MM.1S (cell line): ENCODE results near the gene RAB40A.

Experiments
- DNase-seq: peaks from one replicate; pipeline ENCODE4 v3.0.0-alpha.2; 2015
- H2AFZ ChIP-seq: fragments of 300-600 bp; sonication (generic); 2 replicates; pipeline ENCODE4 v1.6.0; 2016; ENCODE audit warnings: antibody characterized with exemption, low read length
- H3F3A ChIP-seq: fragments of 300-600 bp; sonication (generic); 2 replicates; pipeline ENCODE4 v1.6.1; 2016; ENCODE audit warnings: mild to moderate bottlenecking, antibody characterized with exemption, low read length, moderate library complexity, mixed read lengths; ENCODE audit not compliant: insufficient read depth
- H3K27ac ChIP-seq: fragments of 300-600 bp; sonication (generic); 2 replicates; pipeline ENCODE4 v1.5.1; 2016; ENCODE audit warnings: mild to moderate bottlenecking, low read length
- H3K27me3 ChIP-seq: fragments of 300-600 bp; sonication (generic); replicated peaks from 2 replicates; pipeline ENCODE4 v1.6.0; 2016; ENCODE audit warnings: low read length; ENCODE audit not compliant: insufficient read depth
- H3K36me3 ChIP-seq: fragments of 300-600 bp; sonication (generic); replicated peaks from 2 replicates; pipeline ENCODE4 v1.6.1; 2016; ENCODE audit warnings: mild to moderate bottlenecking, low read length, mixed read lengths; ENCODE audit not compliant: insufficient read depth
- H3K4me1 ChIP-seq: fragments of 300-600 bp; sonication (generic); 2 replicates; pipeline ENCODE4 v1.6.1; 2016; ENCODE audit warnings: low read length, mixed read lengths
- H3K4me2 ChIP-seq: fragments of 300-600 bp; sonication (generic); 2 replicates; pipeline ENCODE4 v1.6.0; 2016; ENCODE audit warnings: low read depth, low read length
- H3K4me3 ChIP-seq: fragments of 300-600 bp; sonication (generic); 2 replicates; pipeline ENCODE4 v1.5.1; 2016; ENCODE audit warnings: low read length, mixed read lengths
- H3K79me2 ChIP-seq: fragments of 300-600 bp; sonication (generic); 2 replicates; pipeline ENCODE4 v1.6.1; 2016; ENCODE audit warnings: mixed run types, low read length, mixed read lengths
- H3K9ac ChIP-seq: fragments of 300-600 bp; sonication (generic); 2 replicates; pipeline ENCODE4 v1.6.1; 2016; ENCODE audit warnings: low read length, mixed read lengths
- H3K9me2 ChIP-seq: fragments of 300-600 bp; sonication (generic); replicated peaks from 2 replicates; pipeline ENCODE4 v1.6.1; 2016; ENCODE audit warnings: mild to moderate bottlenecking, low read length, mixed read lengths; ENCODE audit not compliant: insufficient read depth
- H3K9me3 ChIP-seq: fragments of 300-600 bp; sonication (generic); replicated peaks from 2 replicates; pipeline ENCODE4 v1.6.1; 2016; ENCODE audit warnings: mild to moderate bottlenecking, low read length, mixed read lengths; ENCODE audit not compliant: insufficient read depth
- H4K20me1 ChIP-seq: fragments of 300-600 bp; sonication (generic); 2 replicates; pipeline ENCODE4 v1.6.1; 2016; ENCODE audit warnings: mild to moderate bottlenecking, low read length, moderate library complexity, mixed read lengths; ENCODE audit not compliant: insufficient read depth
- EZH2 ChIP-seq: fragments of 300-600 bp; sonication (generic); optimal IDR thresholded peaks from 2 replicates; pipeline ENCODE3; 2017; ENCODE audit warnings: low read depth, mild to moderate bottlenecking, antibody characterized with exemption, low read length, mixed read lengths
- EZH2phosphoT487 ChIP-seq: fragments of 300-600 bp; sonication (generic); IDR thresholded peaks from 2 replicates; pipeline ENCODE4 v1.6.1; 2018; ENCODE audit warnings: antibody characterized with exemption, low read length
- TF ChIP-seq, protein P1 (sequence below): fragments of 300-600 bp; sonication (generic); IDR thresholded peaks from 2 replicates; pipeline ENCODE4 v1.5.1; 2016; ENCODE audit warnings: antibody characterized with exemption, low read length, mixed read lengths

The RAB40A gene

DNA sequence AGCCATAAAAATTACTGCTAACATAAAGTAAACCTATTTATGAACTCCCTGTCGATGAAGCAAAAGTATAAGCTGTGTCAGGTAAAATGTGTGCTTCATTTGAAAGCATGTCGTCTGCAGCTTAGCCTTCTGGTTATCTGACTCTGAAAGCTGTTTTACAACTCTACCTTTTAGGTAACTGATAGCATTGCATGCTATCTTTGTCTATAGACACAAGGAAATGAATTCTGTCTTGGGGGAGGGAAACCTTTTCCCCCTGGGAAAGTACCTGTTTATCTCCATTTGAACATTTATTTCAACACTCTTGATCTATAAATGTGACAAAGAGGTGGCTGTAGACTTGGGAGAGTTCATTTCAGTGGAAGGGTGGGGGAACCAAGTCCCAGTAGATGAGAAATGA lies 51.4 kb downstream of the RAB40A start:
- Histone ChIP-seq H3K79me2 (no peaks in the 10 kb centered on the region), H3K4me2 (no peak overlapping the region), H3F3A (no peaks in the 10 kb centered on the region), H3K27ac (no peak overlapping the region), H3K27me3 (no peaks in the 10 kb centered on the region), H2AFZ (no peak overlapping the region), H3K9me3 (no peaks in the 10 kb centered on the region), H4K20me1 (no peaks in the 10 kb centered on the region), H3K36me3 (no peaks in the 10 kb centered on the region), H3K4me3 (no peak overlapping the region), H3K4me1 (no peaks in the 10 kb centered on the region), H3K9me2 (no peaks in the 10 kb centered on the region), H3K9ac (no peak overlapping the region)
- DNase-seq, result no peak
- TF ChIP-seq EZH2 (no peak), EZH2phosphoT487 (no peak)
- TF ChIP-seq, protein P1, sequence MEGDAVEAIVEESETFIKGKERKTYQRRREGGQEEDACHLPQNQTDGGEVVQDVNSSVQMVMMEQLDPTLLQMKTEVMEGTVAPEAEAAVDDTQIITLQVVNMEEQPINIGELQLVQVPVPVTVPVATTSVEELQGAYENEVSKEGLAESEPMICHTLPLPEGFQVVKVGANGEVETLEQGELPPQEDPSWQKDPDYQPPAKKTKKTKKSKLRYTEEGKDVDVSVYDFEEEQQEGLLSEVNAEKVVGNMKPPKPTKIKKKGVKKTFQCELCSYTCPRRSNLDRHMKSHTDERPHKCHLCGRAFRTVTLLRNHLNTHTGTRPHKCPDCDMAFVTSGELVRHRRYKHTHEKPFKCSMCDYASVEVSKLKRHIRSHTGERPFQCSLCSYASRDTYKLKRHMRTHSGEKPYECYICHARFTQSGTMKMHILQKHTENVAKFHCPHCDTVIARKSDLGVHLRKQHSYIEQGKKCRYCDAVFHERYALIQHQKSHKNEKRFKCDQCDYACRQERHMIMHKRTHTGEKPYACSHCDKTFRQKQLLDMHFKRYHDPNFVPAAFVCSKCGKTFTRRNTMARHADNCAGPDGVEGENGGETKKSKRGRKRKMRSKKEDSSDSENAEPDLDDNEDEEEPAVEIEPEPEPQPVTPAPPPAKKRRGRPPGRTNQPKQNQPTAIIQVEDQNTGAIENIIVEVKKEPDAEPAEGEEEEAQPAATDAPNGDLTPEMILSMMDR, result no peak

GRCh38 chrX:103467156-103467555 lies 52.1 kb downstream of the RAB40A start:
- Histone ChIP-seq H3K9ac (no peak overlapping the region), H3F3A (no peaks in the 10 kb centered on the region), H4K20me1 (no peaks in the 10 kb centered on the region), H3K27me3 (no peaks in the 10 kb centered on the region), H3K79me2 (no peaks in the 10 kb centered on the region), H3K27ac (no peak overlapping the region), H3K36me3 (no peaks in the 10 kb centered on the region), H3K9me2 (no peaks in the 10 kb centered on the region), H3K9me3 (no peaks in the 10 kb centered on the region), H3K4me1 (no peaks in the 10 kb centered on the region), H2AFZ (no peak overlapping the region), H3K4me3 (no peak overlapping the region), H3K4me2 (no peak overlapping the region)
- no peak for TF ChIP-seq EZH2
- no peak for TF ChIP-seq EZH2phosphoT487
- TF ChIP-seq, protein P1, result no peak
- no peak for DNase-seq

GRCh38 chrX:103464774-103465117 lies 54.5 kb downstream of the RAB40A start:
- no peak for TF ChIP-seq EZH2
- TF ChIP-seq, protein P1, result peak; percentile 85
- no peaks in the 10 kb centered on the region for H3K79me2 ChIP-seq
- H3K27me3 ChIP-seq, result no peaks in the 10 kb centered on the region
- no peak overlapping the region for H3K9ac ChIP-seq
- H3K4me3 ChIP-seq, result peak overlapping the region; percentile 52; the same call in 1 of the 2 replicates
- DNase-seq, result peak; percentile 81
- H4K20me1 ChIP-seq, result no peaks in the 10 kb centered on the region
- H2AFZ ChIP-seq, result peak overlapping the region; percentile 47
- H3K9me3 ChIP-seq, result no peaks in the 10 kb centered on the region
- no peaks in the 10 kb centered on the region for H3K36me3 ChIP-seq
- no peak overlapping the region for H3K27ac ChIP-seq
- no peaks in the 10 kb centered on the region for H3K9me2 ChIP-seq
- H3K4me1 ChIP-seq, result no peaks in the 10 kb centered on the region
- H3F3A ChIP-seq, result no peaks in the 10 kb centered on the region
- H3K4me2 ChIP-seq, result peak overlapping the region; percentile 56
